AG09309 (cell line): ENCODE measurements around the gene TSC22D4.

Experiments
- DNase-seq: peaks from one replicate; pipeline ENCODE4 v3.0.0-alpha.2; 2010; ENCODE audit warnings: low read depth
- H3K4me3 ChIP-seq: 2 replicates; pipeline ENCODE4 v1.5.1; 2011; ENCODE audit warnings: mild to moderate bottlenecking, low read depth, low read length, moderate library complexity; ENCODE audit not compliant: control insufficient read depth
- CTCF ChIP-seq: IDR thresholded peaks from 2 replicates; pipeline ENCODE4 v1.5.1; 2011; ENCODE audit warnings: mild to moderate bottlenecking, low read depth, low read length, inconsistent platforms; ENCODE audit not compliant: insufficient read depth, control insufficient read depth; ENCODE audit errors: missing control alignments

Gene TSC22D4

GRCh38 chr7:100471021-100471420, 8.0 kb downstream of the TSC22D4 start:
- H3K4me3 ChIP-seq: no peak overlapping the region
- DNase-seq: no peak
- no peak for TF ChIP-seq CTCF

- no peak overlapping the region for H3K4me3 ChIP-seq
- no peak for DNase-seq
- TF ChIP-seq CTCF: peak; percentile 95
Measured at GRCh38 chr7:100469227-100470044, 9.6 kb downstream of the TSC22D4 start.

GRCh38 chr7:100467638-100468373, 11.2 kb downstream of the TSC22D4 start:
- DNase-seq: no peak
- no peak overlapping the region for H3K4me3 ChIP-seq
- no peak for TF ChIP-seq CTCF

- no peak for DNase-seq
- no peak overlapping the region for H3K4me3 ChIP-seq
- no peak for TF ChIP-seq CTCF
Measured at GRCh38 chr7:100466653-100467605, 12.1 kb downstream of the TSC22D4 start.

GRCh38 chr7:100465702-100466311, 13.2 kb downstream of the TSC22D4 start:
- no peak overlapping the region for H3K4me3 ChIP-seq
- TF ChIP-seq CTCF: peak; percentile 82
- no peak for DNase-seq

GRCh38 chr7:100465299-100465698, 13.7 kb downstream of the TSC22D4 start:
- H3K4me3 ChIP-seq: no peak overlapping the region
- no peak for DNase-seq
- no peak for TF ChIP-seq CTCF
